ENCODE measurements around the gene NTMT2.

Gene NTMT2

DNA sequence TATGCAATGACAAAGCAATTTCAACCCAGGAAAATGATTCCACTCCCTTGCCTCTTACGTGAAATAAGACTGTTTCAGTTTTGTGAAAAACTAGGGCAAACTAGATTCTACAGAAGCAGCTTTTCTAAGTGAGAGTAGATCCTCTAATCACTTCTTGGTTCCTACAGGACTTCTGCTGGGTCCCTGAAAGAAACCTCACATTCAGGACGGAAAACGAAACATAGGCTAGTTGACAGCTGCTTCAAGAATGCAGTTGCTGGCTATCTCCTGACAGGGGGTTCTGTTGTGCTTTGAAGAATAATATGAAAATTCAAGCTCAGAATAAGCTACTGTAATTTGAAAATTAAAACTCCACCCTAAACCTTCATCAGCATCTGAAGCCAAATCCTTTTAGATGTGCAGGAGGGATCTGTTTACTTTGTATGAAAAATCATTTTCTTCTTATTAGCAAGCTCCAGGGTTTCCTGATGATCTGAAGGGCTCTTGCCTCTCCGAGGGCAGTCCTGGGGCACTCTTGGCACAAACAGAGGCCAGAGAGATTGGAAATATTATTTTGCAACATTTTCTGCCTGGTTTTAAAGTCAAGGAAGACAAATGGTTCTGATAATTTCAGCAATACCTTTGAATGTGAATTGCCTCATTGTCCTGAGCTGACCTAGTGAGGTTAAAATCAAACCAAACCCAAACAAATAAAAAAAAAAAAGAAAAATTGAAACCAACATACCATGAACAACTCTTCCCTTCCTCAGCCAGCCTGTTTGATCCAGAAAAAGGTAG is 55.0 kb downstream of the NTMT2 start:
- no peak overlapping the region for H2BK15ac ChIP-seq (replicated peaks; ENCODE audit: low read depth)
- H3K27ac ChIP-seq (ENCODE audit: low read depth, low read length), result no peak overlapping the region
- no peak overlapping the region for H3K56ac ChIP-seq (ENCODE audit: low read length)
- no peaks in the 10 kb centered on the region for H3K36me3 ChIP-seq (ENCODE audit: control insufficient read depth, insufficient read depth, low read length)
- no peak overlapping the region for H3K4me2 ChIP-seq (ENCODE audit: low read length)
- H3K79me1 ChIP-seq (ENCODE audit: low read length), result no peaks in the 10 kb centered on the region
- H3K4ac ChIP-seq (ENCODE audit: low read depth, low read length), result no peak overlapping the region
- H3K4me3 ChIP-seq (ENCODE audit: low read length), result no peak overlapping the region
- H3K27me3 ChIP-seq (ENCODE audit: insufficient read depth, low read length, poor library complexity), result no peaks in the 10 kb centered on the region
- no peak overlapping the region for H4K8ac ChIP-seq (ENCODE audit: low read depth, low read length)
- DNase-seq, result no peak
- H3K79me2 ChIP-seq (ENCODE audit: control insufficient read depth, insufficient read depth, low read length), result no peaks in the 10 kb centered on the region
- H3K4me1 ChIP-seq (ENCODE audit: control insufficient read depth, low read depth, low read length), result no peaks in the 10 kb centered on the region
- no CpG with 5 or more reads among the region's 4 CpGs for WGBS (ENCODE audit: extremely low coverage, insufficient coverage, low lambda C conversion rate)
- no peak overlapping the region for H2BK5ac ChIP-seq (ENCODE audit: low read length)
- no peak overlapping the region for H2AK5ac ChIP-seq (ENCODE audit: low read length)
- no peak overlapping the region for H4K5ac ChIP-seq (ENCODE audit: low read length)
- no peak overlapping the region for H2BK120ac ChIP-seq (ENCODE audit: low read depth, low read length)
- H3K9ac ChIP-seq (ENCODE audit: low read length), result no peak overlapping the region
- H3K18ac ChIP-seq (ENCODE audit: low read length), result no peak overlapping the region
- H3K23ac ChIP-seq (ENCODE audit: low read length), result no peak overlapping the region

DNA sequence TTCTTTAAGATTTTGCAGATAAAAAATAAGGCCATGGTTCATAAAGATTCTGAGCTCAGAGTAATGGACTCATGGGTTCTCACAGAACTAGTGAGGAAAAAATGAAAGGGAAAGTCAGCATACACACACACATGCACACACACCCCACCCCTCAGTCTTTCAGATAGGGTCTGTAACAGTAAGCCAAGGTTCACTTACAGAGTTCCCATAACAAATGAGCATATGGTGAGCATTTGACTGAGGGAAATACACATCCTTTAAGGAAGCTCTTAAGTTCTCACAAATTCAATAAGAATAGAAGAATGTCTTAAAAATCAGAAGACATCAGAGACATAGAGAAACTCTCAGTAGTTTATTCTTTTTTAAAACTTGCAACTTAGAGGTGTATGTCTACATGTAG is 57.9 kb downstream of the NTMT2 start:
- H4K8ac ChIP-seq (ENCODE audit: low read depth, low read length), result no peak overlapping the region
- H4K5ac ChIP-seq (ENCODE audit: low read length), result no peak overlapping the region
- H3K27me3 ChIP-seq (ENCODE audit: insufficient read depth, low read length, poor library complexity), result no peaks in the 10 kb centered on the region
- H3K27ac ChIP-seq (ENCODE audit: low read depth, low read length), result no peak overlapping the region
- H3K4me1 ChIP-seq (ENCODE audit: control insufficient read depth, low read depth, low read length), result no peaks in the 10 kb centered on the region
- H3K79me1 ChIP-seq (ENCODE audit: low read length), result no peaks in the 10 kb centered on the region
- H3K36me3 ChIP-seq (ENCODE audit: control insufficient read depth, insufficient read depth, low read length), result no peaks in the 10 kb centered on the region
- no peak overlapping the region for H2BK120ac ChIP-seq (ENCODE audit: low read depth, low read length)
- H3K79me2 ChIP-seq (ENCODE audit: control insufficient read depth, insufficient read depth, low read length), result no peaks in the 10 kb centered on the region
- no peak overlapping the region for H3K4me3 ChIP-seq (ENCODE audit: low read length)
- H2BK5ac ChIP-seq (ENCODE audit: low read length), result no peak overlapping the region
- no peak overlapping the region for H3K9ac ChIP-seq (ENCODE audit: low read length)
- H3K4me2 ChIP-seq (ENCODE audit: low read length), result no peak overlapping the region
- no peak overlapping the region for H3K23ac ChIP-seq (ENCODE audit: low read length)
- no peak overlapping the region for H3K18ac ChIP-seq (ENCODE audit: low read length)
- no peak overlapping the region for H3K4ac ChIP-seq (ENCODE audit: low read depth, low read length)
- H2AK5ac ChIP-seq (ENCODE audit: low read length), result no peak overlapping the region
- no peak for DNase-seq
- no peak overlapping the region for H2BK15ac ChIP-seq (replicated peaks; ENCODE audit: low read depth)
- no peak overlapping the region for H3K56ac ChIP-seq (ENCODE audit: low read length)

DNA sequence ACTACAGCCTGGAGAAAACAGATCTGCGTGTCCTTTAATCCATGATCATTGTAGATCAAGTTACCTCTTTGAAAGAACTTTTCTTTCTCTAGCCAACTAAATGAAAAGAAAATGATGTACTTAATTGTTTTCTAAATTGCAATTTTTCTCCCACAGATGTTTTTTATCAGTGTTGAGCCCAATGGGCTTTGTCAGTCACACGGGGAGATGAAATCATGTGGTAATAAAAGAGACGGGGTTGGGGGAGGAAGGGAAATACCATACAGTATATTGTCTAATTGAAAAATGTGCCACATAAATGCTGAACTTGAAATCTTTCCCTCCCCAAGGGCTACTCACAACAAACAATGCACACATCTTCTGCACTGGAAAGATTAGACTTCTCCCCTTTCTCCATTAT is 58.4 kb downstream of the NTMT2 start:
- no CpG with 5 or more reads among the region's 3 CpGs for WGBS (ENCODE audit: extremely low coverage, insufficient coverage, low lambda C conversion rate)
- no peak overlapping the region for H3K4me3 ChIP-seq (ENCODE audit: low read length)
- H3K27ac ChIP-seq (ENCODE audit: low read depth, low read length), result no peak overlapping the region

DNA sequence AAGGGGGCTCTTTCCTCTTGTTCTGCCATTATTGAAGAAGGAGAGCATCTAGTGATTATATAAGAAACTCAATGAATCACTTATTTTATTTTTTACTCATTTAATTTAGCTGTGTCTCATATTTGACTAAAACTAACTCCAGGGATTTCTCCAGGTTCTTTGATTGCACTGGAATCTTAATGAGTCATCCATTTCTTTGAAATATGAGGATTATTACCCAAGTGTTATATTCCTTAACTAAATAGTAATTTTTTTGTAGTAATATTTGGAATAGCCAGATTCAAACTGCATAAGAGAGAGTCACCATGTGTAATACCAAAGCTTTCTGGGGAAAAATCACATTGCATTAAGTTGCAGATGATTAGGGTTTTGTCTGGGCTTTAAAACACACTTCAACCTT is 59.5 kb downstream of the NTMT2 start:
- no peak overlapping the region for H3K56ac ChIP-seq (ENCODE audit: low read length)
- no peak overlapping the region for H2BK5ac ChIP-seq (ENCODE audit: low read length)
- DNase-seq, result no peak
- H2AK5ac ChIP-seq (ENCODE audit: low read length), result no peak overlapping the region
- H3K27ac ChIP-seq (ENCODE audit: low read depth, low read length), result no peak overlapping the region
- no peak overlapping the region for H4K8ac ChIP-seq (ENCODE audit: low read depth, low read length)
- no peak overlapping the region for H3K9ac ChIP-seq (ENCODE audit: low read length)
- H3K79me2 ChIP-seq (ENCODE audit: control insufficient read depth, insufficient read depth, low read length), result no peaks in the 10 kb centered on the region
- H3K27me3 ChIP-seq (ENCODE audit: insufficient read depth, low read length, poor library complexity), result no peaks in the 10 kb centered on the region
- H3K4me1 ChIP-seq (ENCODE audit: control insufficient read depth, low read depth, low read length), result no peaks in the 10 kb centered on the region
- H4K5ac ChIP-seq (ENCODE audit: low read length), result no peak overlapping the region
- no peak overlapping the region for H3K18ac ChIP-seq (ENCODE audit: low read length)
- H3K4ac ChIP-seq (ENCODE audit: low read depth, low read length), result no peak overlapping the region
- H3K79me1 ChIP-seq (ENCODE audit: low read length), result no peaks in the 10 kb centered on the region
- no peak overlapping the region for H2BK15ac ChIP-seq (replicated peaks; ENCODE audit: low read depth)
- no peak overlapping the region for H3K4me2 ChIP-seq (ENCODE audit: low read length)
- H2BK120ac ChIP-seq (ENCODE audit: low read depth, low read length), result no peak overlapping the region
- H3K4me3 ChIP-seq (ENCODE audit: low read length), result no peak overlapping the region
- H3K23ac ChIP-seq (ENCODE audit: low read length), result no peak overlapping the region
- no peaks in the 10 kb centered on the region for H3K36me3 ChIP-seq (ENCODE audit: control insufficient read depth, insufficient read depth, low read length)

More for the DNA sequence above, 58.4 kb downstream of the NTMT2 start:
- H3K36me3 ChIP-seq (ENCODE audit: control insufficient read depth, insufficient read depth, low read length), result no peaks in the 10 kb centered on the region
- H3K4ac ChIP-seq (ENCODE audit: low read depth, low read length), result no peak overlapping the region
- H2AK5ac ChIP-seq (ENCODE audit: low read length), result no peak overlapping the region
- H3K23ac ChIP-seq (ENCODE audit: low read length), result no peak overlapping the region
- no peak overlapping the region for H3K18ac ChIP-seq (ENCODE audit: low read length)
- H3K79me1 ChIP-seq (ENCODE audit: low read length), result no peaks in the 10 kb centered on the region
- no peak overlapping the region for H3K4me2 ChIP-seq (ENCODE audit: low read length)
- H4K5ac ChIP-seq (ENCODE audit: low read length), result no peak overlapping the region
- H3K79me2 ChIP-seq (ENCODE audit: control insufficient read depth, insufficient read depth, low read length), result no peaks in the 10 kb centered on the region
- H3K56ac ChIP-seq (ENCODE audit: low read length), result no peak overlapping the region
- H2BK5ac ChIP-seq (ENCODE audit: low read length), result no peak overlapping the region
- no peak overlapping the region for H2BK120ac ChIP-seq (ENCODE audit: low read depth, low read length)
- no peak overlapping the region for H4K8ac ChIP-seq (ENCODE audit: low read depth, low read length)
- H3K4me1 ChIP-seq (ENCODE audit: control insufficient read depth, low read depth, low read length), result no peaks in the 10 kb centered on the region
- H3K27me3 ChIP-seq (ENCODE audit: insufficient read depth, low read length, poor library complexity), result no peaks in the 10 kb centered on the region
- no peak overlapping the region for H2BK15ac ChIP-seq (replicated peaks; ENCODE audit: low read depth)
- DNase-seq, result no peak
- H3K9ac ChIP-seq (ENCODE audit: low read length), result no peak overlapping the region

DNA sequence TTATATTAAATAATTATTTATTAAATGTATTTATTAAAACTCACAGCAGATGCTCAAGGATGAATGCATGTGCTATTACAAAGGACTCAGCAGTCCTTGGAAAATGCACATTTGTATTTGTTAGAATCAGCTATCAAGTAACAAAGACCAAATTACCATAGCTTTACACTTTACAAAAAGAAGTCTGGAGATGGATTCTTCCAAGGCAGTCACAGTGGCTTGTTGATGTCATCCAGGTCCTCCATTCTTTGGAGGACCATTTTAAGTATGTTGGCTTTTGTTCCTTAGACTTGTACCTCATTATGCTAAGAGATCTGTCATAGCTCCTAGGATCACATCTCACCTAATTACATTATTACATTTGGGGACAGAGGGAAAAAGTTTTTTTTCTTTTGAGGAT is 63.4 kb downstream of the NTMT2 start:
- H3K23ac ChIP-seq (ENCODE audit: low read length), result no peak overlapping the region
- H3K4me2 ChIP-seq (ENCODE audit: low read length), result no peak overlapping the region
- no peak overlapping the region for H3K4ac ChIP-seq (ENCODE audit: low read depth, low read length)

DNA sequence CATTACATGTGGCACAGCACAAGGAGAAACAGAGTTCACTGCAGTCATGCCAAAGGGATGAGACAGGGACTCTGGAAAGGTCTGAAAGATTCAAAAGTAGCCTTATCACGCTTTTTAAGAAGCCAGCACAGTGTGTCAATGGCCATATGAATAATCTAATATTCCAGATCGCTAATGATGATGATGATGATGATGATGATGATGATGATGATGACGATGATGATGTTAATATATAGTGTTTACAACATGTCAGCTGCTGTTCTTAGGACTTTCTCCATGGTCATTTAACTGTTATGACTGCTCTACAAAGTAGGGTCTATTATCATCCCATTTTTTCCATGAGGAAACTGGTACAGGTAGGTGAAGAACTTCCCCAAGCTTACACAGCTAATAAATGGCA is 64.4 kb downstream of the NTMT2 start:
- H3K9ac ChIP-seq (ENCODE audit: low read length), result no peak overlapping the region
- no peak overlapping the region for H2AK5ac ChIP-seq (ENCODE audit: low read length)
- no peaks in the 10 kb centered on the region for H3K79me2 ChIP-seq (ENCODE audit: control insufficient read depth, insufficient read depth, low read length)
- H4K8ac ChIP-seq (ENCODE audit: low read depth, low read length), result no peak overlapping the region
- H3K4me1 ChIP-seq (ENCODE audit: control insufficient read depth, low read depth, low read length), result no peaks in the 10 kb centered on the region
- no peak overlapping the region for H3K56ac ChIP-seq (ENCODE audit: low read length)
- no peak overlapping the region for H3K18ac ChIP-seq (ENCODE audit: low read length)
- no peak for DNase-seq
- H3K4me2 ChIP-seq (ENCODE audit: low read length), result no peak overlapping the region
- no CpG with 5 or more reads among the region's 3 CpGs for WGBS (ENCODE audit: extremely low coverage, insufficient coverage, low lambda C conversion rate)
- no peak overlapping the region for H3K4ac ChIP-seq (ENCODE audit: low read depth, low read length)
- H2BK120ac ChIP-seq (ENCODE audit: low read depth, low read length), result no peak overlapping the region
- no peak overlapping the region for H2BK15ac ChIP-seq (replicated peaks; ENCODE audit: low read depth)
- no peak overlapping the region for H3K4me3 ChIP-seq (ENCODE audit: low read length)
- no peaks in the 10 kb centered on the region for H3K79me1 ChIP-seq (ENCODE audit: low read length)
- no peak overlapping the region for H2BK5ac ChIP-seq (ENCODE audit: low read length)
- no peak overlapping the region for H4K5ac ChIP-seq (ENCODE audit: low read length)
- H3K23ac ChIP-seq (ENCODE audit: low read length), result no peak overlapping the region
- no peaks in the 10 kb centered on the region for H3K27me3 ChIP-seq (ENCODE audit: insufficient read depth, low read length, poor library complexity)
- no peaks in the 10 kb centered on the region for H3K36me3 ChIP-seq (ENCODE audit: control insufficient read depth, insufficient read depth, low read length)
- no peak overlapping the region for H3K27ac ChIP-seq (ENCODE audit: low read depth, low read length)

More for the DNA sequence above, 63.4 kb downstream of the NTMT2 start:
- no peak overlapping the region for H3K56ac ChIP-seq (ENCODE audit: low read length)
- H3K79me2 ChIP-seq (ENCODE audit: control insufficient read depth, insufficient read depth, low read length), result no peaks in the 10 kb centered on the region
- no peak overlapping the region for H2BK5ac ChIP-seq (ENCODE audit: low read length)
- no peak overlapping the region for H2BK120ac ChIP-seq (ENCODE audit: low read depth, low read length)
- H3K9ac ChIP-seq (ENCODE audit: low read length), result no peak overlapping the region
- no peak overlapping the region for H3K27ac ChIP-seq (ENCODE audit: low read depth, low read length)
- H3K27me3 ChIP-seq (ENCODE audit: insufficient read depth, low read length, poor library complexity), result no peaks in the 10 kb centered on the region
- no peak overlapping the region for H2BK15ac ChIP-seq (replicated peaks; ENCODE audit: low read depth)
- H3K18ac ChIP-seq (ENCODE audit: low read length), result no peak overlapping the region
- no peak overlapping the region for H3K4me3 ChIP-seq (ENCODE audit: low read length)
- DNase-seq, result no peak
- H3K79me1 ChIP-seq (ENCODE audit: low read length), result no peaks in the 10 kb centered on the region
- H3K36me3 ChIP-seq (ENCODE audit: control insufficient read depth, insufficient read depth, low read length), result no peaks in the 10 kb centered on the region
- no peaks in the 10 kb centered on the region for H3K4me1 ChIP-seq (ENCODE audit: control insufficient read depth, low read depth, low read length)
- no peak overlapping the region for H2AK5ac ChIP-seq (ENCODE audit: low read length)
- H4K5ac ChIP-seq (ENCODE audit: low read length), result no peak overlapping the region
- H4K8ac ChIP-seq (ENCODE audit: low read depth, low read length), result no peak overlapping the region
